Neural cell (in vitro differentiated cells): ENCODE data around the gene GINS2.

Source experiments
- CTCF ChIP-seq: fragments of 450-650 bp; IDR thresholded peaks from 2 replicates; pipeline ENCODE4 v1.5.1; 2014; ENCODE audit warnings: antibody characterized with exemption, mild to moderate bottlenecking, moderate library complexity; ENCODE audit not compliant: poor library complexity, severe bottlenecking
- EZH2 ChIP-seq: fragments of 200-600, 300-800 bp; shearing (Covaris generic), sonication (generic); IDR thresholded peaks from 2 replicates; pipeline ENCODE4 v1.6.1; 2014; ENCODE audit warnings: antibody characterized with exemption, low read length, borderline replicate concordance, mild to moderate bottlenecking; ENCODE audit not compliant: insufficient read depth, poor library complexity, severe bottlenecking
- POLR2AphosphoS5 ChIP-seq: IDR thresholded peaks from 2 replicates; pipeline ENCODE4 v1.6.1; 2012
- SMC3 ChIP-seq: fragments of 450-650 bp; conservative IDR thresholded peaks from 2 replicates; pipeline ENCODE4 v1.6.1; 2014; ENCODE audit warnings: antibody characterized with exemption, mild to moderate bottlenecking, moderate library complexity; ENCODE audit not compliant: poor library complexity

- TF ChIP-seq CTCF (no peak), EZH2 (no peak), POLR2AphosphoS5 (no peak), SMC3 (no peak)
Measured at GRCh38 chr16:85665373-85665740, 23.4 kb downstream of the GINS2 start.
